ENCODE results near the gene NBAS. TPM values are rescaled to one million over a fixed set of nuclear protein-coding genes. Genes with fewer than 3 reads are reported as not detected.
A peak's percentile ranks its signal among the peaks of the same experiment; 100 is the strongest.

NBAS gene
- total RNA-seq, 1 experiment from 2014 or later: 35.5 TPM

- Histone ChIP-seq H3K36me3 (replicated peaks; ENCODE audit: control insufficient read depth, insufficient read depth, low read length) (no peaks in the 10 kb centered on the region), H3K27me3 (ENCODE audit: control insufficient read depth, insufficient read depth, low read length) (no peaks in the 10 kb centered on the region)
- no peak for DNase-seq
These were observed 245.7 kb downstream of the NBAS start for GRCh38 chr2:15315411-15315810.

GRCh38 chr2:15313657-15314056 is 247.5 kb downstream of the NBAS start:
- Histone ChIP-seq H3K36me3 (replicated peaks; ENCODE audit: control insufficient read depth, insufficient read depth, low read length) (no peaks in the 10 kb centered on the region), H3K4me3 (ENCODE audit: insufficient read depth, low read depth, low read length) (no peak overlapping the region), H3K27me3 (ENCODE audit: control insufficient read depth, insufficient read depth, low read length) (no peaks in the 10 kb centered on the region)
- no peak for DNase-seq

More at GRCh38 chr2:15315411-15315810, 245.7 kb downstream of the NBAS start:
- no peak overlapping the region for H3K4me3 ChIP-seq (ENCODE audit: insufficient read depth, low read depth, low read length)

DNA sequence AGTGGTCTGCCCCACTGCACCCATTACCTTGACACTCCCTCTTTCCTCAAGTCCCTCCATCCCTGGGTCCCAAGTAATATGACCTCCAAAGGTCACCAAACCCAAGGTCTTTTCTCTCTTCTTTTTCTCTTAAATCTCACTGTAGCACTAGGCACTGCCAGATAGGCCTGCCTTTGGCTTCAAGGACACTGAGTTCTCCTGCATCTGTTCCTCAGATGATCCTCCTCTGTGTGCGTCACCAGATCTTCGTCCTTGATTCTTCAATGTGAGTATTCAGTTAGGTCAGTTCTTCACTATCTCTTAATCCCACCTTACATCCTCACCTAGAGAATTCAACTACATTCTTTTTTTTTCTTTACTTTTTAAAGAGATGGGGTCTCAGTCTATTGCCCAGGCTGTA is 249.2 kb downstream of the NBAS start:
- H3K4me3 ChIP-seq (ENCODE audit: insufficient read depth, low read depth, low read length): no peak overlapping the region
- no peak for DNase-seq
- H3K36me3 ChIP-seq (replicated peaks; ENCODE audit: control insufficient read depth, insufficient read depth, low read length): no peaks in the 10 kb centered on the region
- H3K27me3 ChIP-seq (ENCODE audit: control insufficient read depth, insufficient read depth, low read length): no peaks in the 10 kb centered on the region

- DNase-seq: no peak
- Histone ChIP-seq H3K4me3 (ENCODE audit: insufficient read depth, low read depth, low read length) (no peak overlapping the region), H3K27me3 (ENCODE audit: control insufficient read depth, insufficient read depth, low read length) (no peaks in the 10 kb centered on the region), H3K36me3 (replicated peaks; ENCODE audit: control insufficient read depth, insufficient read depth, low read length) (no peaks in the 10 kb centered on the region)
These were observed 249.8 kb downstream of the NBAS start for GRCh38 chr2:15311201-15311907.

DNA sequence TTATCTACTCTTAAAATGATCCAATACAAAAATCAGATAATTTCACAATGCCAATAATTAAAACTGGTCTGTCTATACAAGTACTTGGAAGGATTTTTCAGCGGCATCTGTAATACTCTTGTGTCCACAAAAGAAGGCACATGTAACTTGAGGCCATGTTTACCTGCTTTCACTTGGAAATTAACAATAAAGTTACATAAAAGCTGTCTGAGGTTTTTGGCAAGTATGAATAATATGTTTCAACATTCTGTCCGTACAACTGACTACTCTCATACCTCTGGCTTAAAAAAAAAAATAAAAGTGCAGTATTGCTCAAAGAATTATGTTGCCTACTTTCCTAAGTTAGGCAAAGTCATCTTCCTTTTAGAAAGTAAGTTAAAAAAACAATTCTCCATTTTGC is 253.6 kb downstream of the NBAS start:
- DNase-seq: no peak
- no peak overlapping the region for H3K4me3 ChIP-seq (ENCODE audit: insufficient read depth, low read depth, low read length)
- H3K36me3 ChIP-seq (replicated peaks; ENCODE audit: control insufficient read depth, insufficient read depth, low read length): no peaks in the 10 kb centered on the region
- H3K27me3 ChIP-seq (ENCODE audit: control insufficient read depth, insufficient read depth, low read length): no peaks in the 10 kb centered on the region

DNA sequence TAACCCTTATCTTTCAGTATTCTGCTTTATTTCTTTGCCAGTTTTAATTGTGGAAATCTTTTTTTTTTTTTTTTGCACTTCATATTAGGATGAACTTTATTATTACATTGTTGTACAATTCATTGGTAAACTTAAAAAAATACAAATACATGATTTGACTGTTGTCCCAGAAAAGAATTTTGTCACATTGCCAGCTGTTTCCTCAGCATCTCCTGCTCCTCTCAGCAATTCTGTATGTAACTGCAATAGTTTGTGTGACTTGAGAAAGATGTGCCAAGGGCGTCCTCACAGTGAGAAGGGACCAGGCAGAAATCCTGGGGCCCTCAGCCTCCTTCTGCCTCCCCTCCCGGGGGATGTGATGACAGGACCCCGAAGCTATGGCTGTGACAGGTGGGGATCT is 254.4 kb downstream of the NBAS start:
- H3K36me3 ChIP-seq (replicated peaks; ENCODE audit: control insufficient read depth, insufficient read depth, low read length): no peaks in the 10 kb centered on the region
- no peak overlapping the region for H3K4me3 ChIP-seq (ENCODE audit: insufficient read depth, low read depth, low read length)
- DNase-seq: no peak
- H3K27me3 ChIP-seq (ENCODE audit: control insufficient read depth, insufficient read depth, low read length): no peaks in the 10 kb centered on the region

- no peak overlapping the region for H3K4me3 ChIP-seq (ENCODE audit: insufficient read depth, low read depth, low read length)
- H3K27me3 ChIP-seq (ENCODE audit: control insufficient read depth, insufficient read depth, low read length): no peaks in the 10 kb centered on the region
- DNase-seq: no peak
- H3K36me3 ChIP-seq (replicated peaks; ENCODE audit: control insufficient read depth, insufficient read depth, low read length): no peaks in the 10 kb centered on the region
These were observed 257.3 kb downstream of the NBAS start for GRCh38 chr2:15303874-15304273.

GRCh38 chr2:15302154-15302553 is 259.0 kb downstream of the NBAS start:
- Histone ChIP-seq H3K27me3 (ENCODE audit: control insufficient read depth, insufficient read depth, low read length) (no peaks in the 10 kb centered on the region), H3K36me3 (replicated peaks; ENCODE audit: control insufficient read depth, insufficient read depth, low read length) (no peaks in the 10 kb centered on the region), H3K4me3 (ENCODE audit: insufficient read depth, low read depth, low read length) (no peak overlapping the region)
- DNase-seq: no peak

- Histone ChIP-seq H3K4me3 (ENCODE audit: insufficient read depth, low read depth, low read length) (no peak overlapping the region), H3K27me3 (ENCODE audit: control insufficient read depth, insufficient read depth, low read length) (no peaks in the 10 kb centered on the region), H3K36me3 (replicated peaks; ENCODE audit: control insufficient read depth, insufficient read depth, low read length) (no peaks in the 10 kb centered on the region)
- DNase-seq: no peak
These were observed 260.2 kb downstream of the NBAS start for GRCh38 chr2:15300624-15301573.

DNA sequence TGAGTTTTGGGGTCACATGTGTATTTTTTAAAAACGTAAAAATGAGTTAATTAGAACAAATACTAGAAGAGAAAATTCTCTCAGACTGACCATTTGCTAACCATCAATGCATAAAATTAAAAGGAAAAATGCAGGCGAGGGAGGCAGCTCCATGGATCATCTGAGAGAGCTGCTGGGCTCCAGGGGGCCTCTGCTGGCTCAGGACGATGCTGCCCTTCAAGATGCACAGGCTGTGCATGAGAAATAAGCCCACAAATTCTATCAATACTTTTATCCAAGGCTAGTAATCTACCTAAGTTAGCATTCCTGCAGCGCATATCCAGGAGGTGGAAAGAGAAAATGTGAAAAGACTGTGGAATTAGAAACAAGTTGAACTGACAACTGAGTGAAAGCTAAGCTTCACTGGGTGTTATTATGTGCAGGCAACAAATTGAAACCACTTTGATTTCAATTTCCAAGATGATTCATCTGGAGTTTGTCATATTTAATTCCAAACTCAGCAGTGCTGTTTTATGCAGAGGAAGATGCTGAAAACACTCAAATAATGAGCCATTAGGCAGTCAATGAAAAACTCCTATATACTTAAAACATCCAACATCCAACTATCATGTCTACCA is 261.1 kb downstream of the NBAS start:
- Histone ChIP-seq H3K4me3 (ENCODE audit: insufficient read depth, low read depth, low read length) (no peak overlapping the region), H3K36me3 (replicated peaks; ENCODE audit: control insufficient read depth, insufficient read depth, low read length) (no peaks in the 10 kb centered on the region; the same call in 1 of the 2 replicates), H3K27me3 (ENCODE audit: control insufficient read depth, insufficient read depth, low read length) (no peaks in the 10 kb centered on the region)
- peak; percentile 20 for DNase-seq

DNA sequence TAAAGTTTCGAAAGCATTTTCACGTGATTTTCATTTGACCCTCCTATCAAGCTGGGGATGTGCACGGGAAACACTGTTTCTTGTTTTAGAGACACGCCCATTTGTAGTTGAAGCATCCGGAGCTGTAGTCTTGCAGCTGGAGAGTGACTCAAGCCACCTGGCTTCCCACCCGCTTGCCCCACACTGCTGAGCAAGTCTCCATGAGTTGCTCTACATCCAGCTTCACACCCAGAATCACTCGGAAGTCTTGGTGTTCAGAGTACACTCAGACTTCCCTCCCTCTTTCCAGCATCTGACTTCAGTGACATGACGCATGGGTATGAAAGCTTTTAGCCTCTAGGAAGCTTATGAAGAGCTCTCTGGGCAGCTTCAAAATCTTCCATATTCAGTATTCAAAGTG is 262.4 kb downstream of the NBAS start:
- no peaks in the 10 kb centered on the region for H3K27me3 ChIP-seq (ENCODE audit: control insufficient read depth, insufficient read depth, low read length)
- H3K4me3 ChIP-seq (ENCODE audit: insufficient read depth, low read depth, low read length): no peak overlapping the region
- H3K36me3 ChIP-seq (replicated peaks; ENCODE audit: control insufficient read depth, insufficient read depth, low read length): no peaks in the 10 kb centered on the region; the same call in 1 of the 2 replicates
- no peak for DNase-seq

- Histone ChIP-seq H3K36me3 (replicated peaks; ENCODE audit: control insufficient read depth, insufficient read depth, low read length) (peaks cover 1% of the 10 kb centered on the region; the same call in 1 of the 2 replicates), H3K4me3 (ENCODE audit: insufficient read depth, low read depth, low read length) (no peak overlapping the region), H3K27me3 (ENCODE audit: control insufficient read depth, insufficient read depth, low read length) (no peaks in the 10 kb centered on the region)
- DNase-seq: no peak
These were observed 267.7 kb downstream of the NBAS start for GRCh38 chr2:15293262-15293937.

DNA sequence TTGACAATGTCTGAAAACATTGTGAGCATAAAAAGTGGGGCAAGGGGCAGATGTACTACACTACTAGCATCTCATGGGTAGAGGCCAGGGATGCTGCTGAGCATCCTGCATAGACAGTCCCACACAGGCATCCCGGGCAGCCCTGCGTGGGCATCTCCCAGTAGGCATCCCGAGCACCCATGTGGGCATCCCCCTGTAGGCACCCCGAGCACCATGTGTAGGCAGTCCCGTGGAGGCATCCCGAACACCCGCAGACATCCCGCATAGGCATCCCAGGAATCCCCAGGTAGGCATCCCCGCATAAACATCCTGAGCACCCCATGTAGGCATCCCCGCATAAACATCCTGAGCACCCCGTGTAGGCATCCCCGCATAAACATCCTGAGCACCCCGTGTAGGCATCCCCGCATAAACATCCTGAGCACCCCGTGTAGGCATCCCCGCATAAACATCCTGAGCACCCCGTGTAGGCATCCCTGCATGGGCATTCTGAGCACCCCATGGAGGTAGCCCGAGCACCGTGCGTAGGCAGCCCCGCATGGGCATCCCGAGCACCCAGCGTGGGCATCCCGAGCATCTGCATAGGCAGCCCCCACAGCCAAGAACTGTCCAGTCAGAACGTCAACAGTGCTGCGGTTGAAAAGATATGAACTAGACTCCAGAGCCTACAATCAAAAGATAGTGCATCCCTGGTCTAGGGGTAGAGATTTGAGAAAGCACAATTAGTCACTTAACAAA is 273.5 kb downstream of the NBAS start:
- H3K27me3 ChIP-seq (ENCODE audit: control insufficient read depth, insufficient read depth, low read length): no peaks in the 10 kb centered on the region
- no peak for DNase-seq
- no peak overlapping the region for H3K4me3 ChIP-seq (ENCODE audit: insufficient read depth, low read depth, low read length)
- 0 out of 2 replicates have a peak, but pooled peaks cover 1% of the 10 kb centered on the region for H3K36me3 ChIP-seq (replicated peaks; ENCODE audit: control insufficient read depth, insufficient read depth, low read length)

DNA sequence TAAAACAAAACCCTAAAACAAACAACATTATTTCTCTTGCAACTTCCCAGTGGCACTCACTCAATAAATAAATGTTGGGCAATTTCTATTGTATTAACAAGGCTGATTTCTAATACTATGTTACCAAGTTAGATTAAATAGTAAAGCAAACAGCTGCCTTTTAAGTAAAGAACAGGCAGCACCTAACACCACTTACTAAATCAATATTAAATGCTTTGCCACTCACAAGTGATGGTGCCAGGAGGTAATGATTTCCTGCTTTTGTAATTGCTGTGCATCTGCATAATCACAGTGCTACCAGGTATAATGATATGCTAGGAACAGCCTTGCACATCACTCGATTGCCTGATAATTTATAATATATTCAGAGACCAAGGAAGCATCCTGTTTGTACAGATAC is 276.5 kb downstream of the NBAS start:
- Histone ChIP-seq H3K36me3 (replicated peaks; ENCODE audit: control insufficient read depth, insufficient read depth, low read length) (no peaks in the 10 kb centered on the region), H3K4me3 (ENCODE audit: insufficient read depth, low read depth, low read length) (no peak overlapping the region), H3K27me3 (ENCODE audit: control insufficient read depth, insufficient read depth, low read length) (no peaks in the 10 kb centered on the region)
- no peak for DNase-seq

All from H7 (cell line).